ENCODE data around the gene PPARA.
A peak's percentile ranks its signal among the peaks of the same experiment; 100 is the strongest.
"Not testable (repeated sequence)": the region's sequence is repeated elsewhere in the genome, so short reads cannot be mapped to it uniquely, and the experiment has no call there.

The PPARA gene

DNA sequence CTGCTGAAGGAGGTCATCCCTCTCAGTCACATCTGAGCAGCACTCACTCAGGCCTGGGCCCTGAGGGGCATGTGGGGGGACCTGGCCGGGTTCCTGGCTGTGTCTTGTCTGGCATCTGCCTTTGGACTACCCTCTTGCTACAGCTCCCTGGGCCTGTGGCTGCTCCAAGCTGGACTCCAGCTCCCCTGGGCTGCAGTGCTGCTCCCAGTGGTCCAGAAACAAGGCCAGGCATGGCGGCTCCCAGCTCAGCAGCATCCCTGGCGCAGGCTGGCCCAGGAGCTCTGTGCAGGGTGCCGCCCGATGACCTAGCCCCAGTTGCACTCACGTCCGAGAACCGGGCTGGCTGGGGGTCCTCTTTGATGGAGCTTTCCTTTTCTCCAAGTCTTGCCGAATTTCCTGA is 94.4 kb downstream of the PPARA start:
- DNase-seq (ENCODE audit: low read depth in 2 of 2) = no peak

- DNase-seq (ENCODE audit: low read depth in 2 of 2) = no peak
Observed at GRCh38 chr22:46245511-46245910, 95.2 kb downstream of the PPARA start.

DNA sequence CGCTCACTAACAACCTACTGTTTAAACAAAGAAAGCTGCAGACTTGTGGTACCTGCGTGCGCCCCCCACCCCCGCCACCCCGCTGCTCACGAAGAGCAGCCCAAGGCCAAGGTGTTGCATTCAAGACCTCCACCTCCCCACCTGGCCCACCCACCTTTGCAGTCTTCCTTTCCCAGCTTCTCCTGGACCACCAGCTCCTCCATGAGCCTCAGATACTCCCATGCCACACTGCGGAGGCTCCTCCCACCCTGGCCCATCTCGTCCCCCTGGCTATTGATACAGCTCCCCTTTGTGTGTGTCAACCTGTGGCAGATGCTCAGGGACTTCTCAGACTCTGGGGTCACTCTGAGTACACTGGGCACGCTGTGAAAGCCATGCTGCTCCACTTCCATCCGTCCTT is 95.9 kb downstream of the PPARA start:
- DNase-seq (ENCODE audit: low read depth in 2 of 2) = no peak

GRCh38 chr22:46247443-46247975 is 97.2 kb downstream of the PPARA start:
- no peak for DNase-seq (ENCODE audit: low read depth in 2 of 2)

- DNase-seq (ENCODE audit: low read depth in 2 of 2) = peak; percentile 84 to 89
Observed at GRCh38 chr22:46250035-46250782, 99.9 kb downstream of the PPARA start, which contains the start of gene CDPF1. Gene CDPF1, minus strand, starts transcription at chr22:46250293. Its CDS starts 2,009 bp downstream, at chr22:46248284.

DNA sequence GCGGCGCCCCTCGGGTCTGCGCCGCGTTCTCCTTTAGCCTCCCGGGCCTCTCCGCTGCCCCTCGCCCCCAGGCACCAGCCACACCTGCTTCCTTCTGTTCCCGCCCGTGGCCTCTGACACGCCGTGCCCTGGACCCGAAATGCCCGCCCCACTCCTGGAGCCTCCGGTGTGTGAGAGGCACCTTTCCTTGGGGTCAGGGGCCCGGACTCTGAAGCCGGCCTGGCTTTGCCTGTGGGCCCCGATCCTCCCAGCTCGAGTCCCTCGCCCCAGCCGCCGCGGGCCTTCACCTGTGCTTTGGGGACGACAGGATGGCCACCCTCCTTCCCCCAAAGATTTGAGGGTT is 100.4 kb downstream of the PPARA start:
- DNase-seq (ENCODE audit: low read depth in 2 of 2) = no peak

GRCh38 chr22:46251266-46251665 is 100.9 kb downstream of the PPARA start:
- DNase-seq (ENCODE audit: low read depth in 2 of 2) = no peak

- no peak for DNase-seq (ENCODE audit: low read depth in 2 of 2)
Observed at GRCh38 chr22:46251816-46252380, 101.6 kb downstream of the PPARA start.

DNA sequence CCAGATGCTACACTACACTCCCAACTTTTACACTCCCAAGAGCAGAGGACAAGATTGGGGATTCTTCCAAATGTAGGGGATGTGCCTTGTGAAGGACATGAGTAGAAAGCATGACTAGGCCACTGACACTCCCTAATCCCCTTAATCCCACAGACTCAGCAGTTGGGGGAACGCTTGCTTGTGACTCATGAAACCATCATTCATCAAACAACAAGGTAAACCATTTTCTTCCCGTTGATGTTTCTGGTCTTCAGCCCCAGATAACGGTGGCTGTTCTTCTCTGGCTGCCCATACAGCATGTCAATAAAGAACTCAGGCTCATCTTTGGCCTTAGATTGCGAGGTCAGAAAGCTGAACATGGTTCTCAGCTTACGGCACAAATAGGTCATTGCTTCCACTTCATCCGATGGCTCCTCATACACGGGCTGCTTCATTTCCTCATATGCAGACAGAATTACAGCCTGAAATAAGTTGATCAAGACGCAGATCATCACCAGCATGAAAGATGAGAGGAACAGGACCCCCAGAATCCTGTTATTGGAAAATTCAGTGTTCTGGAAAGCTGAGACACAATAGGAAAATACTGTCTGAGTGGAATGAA is 106.1 kb downstream of the PPARA start:
- no peak for DNase-seq (ENCODE audit: low read depth in 2 of 2)

DNA sequence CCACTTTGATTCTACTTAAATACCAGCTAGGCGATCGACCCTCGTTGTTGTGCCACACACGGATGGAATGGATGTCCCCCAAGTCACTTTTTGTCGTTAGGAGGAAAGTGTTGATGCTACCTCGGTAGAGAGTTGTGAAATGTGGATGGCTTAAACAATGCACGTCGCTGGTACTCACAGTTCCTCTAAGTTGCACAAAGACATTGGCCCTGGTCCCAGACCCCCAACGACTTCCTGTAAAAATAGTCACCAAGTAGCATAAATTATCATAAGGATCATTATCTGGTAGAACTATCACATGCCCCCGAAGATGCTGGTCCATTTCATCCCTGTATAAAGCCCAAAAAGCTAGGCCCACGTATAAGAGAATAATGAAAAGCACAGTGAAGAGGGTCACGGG is 109.0 kb downstream of the PPARA start:
- no peak for DNase-seq (ENCODE audit: low read depth in 2 of 2)

DNA sequence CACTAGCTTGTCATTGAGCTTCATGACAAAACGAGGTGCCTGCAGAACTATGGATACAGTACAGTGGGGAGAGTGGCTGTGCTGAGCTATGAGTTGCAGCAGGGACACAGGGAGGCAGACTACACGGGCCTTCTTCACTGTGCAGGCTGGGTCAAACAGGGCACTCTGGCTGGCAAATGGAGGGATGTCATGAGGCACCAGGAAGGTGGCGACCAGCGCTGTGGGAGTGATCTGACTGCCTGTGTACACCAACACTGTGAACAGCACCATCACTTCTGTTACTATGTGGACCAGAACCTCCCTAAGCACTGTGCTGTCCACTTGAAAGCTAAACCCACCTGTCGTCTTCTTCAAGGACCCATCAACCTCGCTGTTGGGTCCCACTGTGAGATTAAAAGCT is 109.7 kb downstream of the PPARA start:
- no peak for DNase-seq (ENCODE audit: low read depth in 2 of 2)

DNA sequence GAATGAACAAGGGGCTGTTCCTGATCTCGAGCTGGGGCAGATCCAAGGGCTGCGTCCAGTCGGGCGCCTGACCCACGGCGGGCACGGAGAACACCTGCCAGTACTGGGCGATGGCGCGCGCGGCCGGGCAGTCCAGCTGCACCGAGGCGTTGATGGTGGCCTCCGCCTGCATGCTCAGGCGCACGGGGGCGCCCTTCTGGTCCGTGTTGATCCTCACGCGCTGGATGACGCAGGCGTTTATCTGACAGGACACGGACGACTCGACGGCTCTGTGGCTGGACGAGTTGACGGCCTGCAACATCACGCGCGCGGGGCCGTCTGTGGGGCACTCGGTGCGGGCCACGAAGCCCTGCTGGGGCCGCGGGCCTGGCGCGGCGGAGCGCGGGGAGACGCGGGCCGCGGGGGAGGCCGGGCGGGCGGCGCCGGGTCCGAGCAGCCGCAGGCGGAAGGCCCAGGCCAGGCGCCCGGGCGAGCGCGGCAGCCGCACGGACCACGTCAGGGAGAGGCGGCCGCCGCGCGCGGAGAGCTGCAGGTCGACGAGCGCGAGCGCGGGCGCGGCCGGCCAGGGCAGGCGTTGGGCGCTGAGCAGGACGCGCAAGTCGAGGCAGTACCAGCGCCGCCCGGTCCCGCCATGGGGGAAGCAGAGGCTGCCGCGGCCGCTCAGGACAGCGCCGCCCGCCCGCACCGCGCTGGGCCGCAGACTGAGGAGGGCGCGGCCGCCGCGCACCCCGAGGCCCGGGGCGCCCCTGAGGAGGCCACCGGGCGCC is 112.3 kb downstream of the PPARA start:
- DNase-seq (ENCODE audit: low read depth in 2 of 2) = no peak

- DNase-seq (ENCODE audit: low read depth in 2 of 2) = no peak
Observed at GRCh38 chr22:46263216-46263590, 112.9 kb downstream of the PPARA start, which contains the start of gene PKDREJ. Gene PKDREJ, minus strand, starts transcription at chr22:46263343. Its CDS starts 21 bp downstream, at chr22:46263322.

GRCh38 chr22:46264520-46264919 is 114.2 kb downstream of the PPARA start:
- not testable (repeated sequence) for DNase-seq (ENCODE audit: low read depth in 2 of 2)

DNA sequence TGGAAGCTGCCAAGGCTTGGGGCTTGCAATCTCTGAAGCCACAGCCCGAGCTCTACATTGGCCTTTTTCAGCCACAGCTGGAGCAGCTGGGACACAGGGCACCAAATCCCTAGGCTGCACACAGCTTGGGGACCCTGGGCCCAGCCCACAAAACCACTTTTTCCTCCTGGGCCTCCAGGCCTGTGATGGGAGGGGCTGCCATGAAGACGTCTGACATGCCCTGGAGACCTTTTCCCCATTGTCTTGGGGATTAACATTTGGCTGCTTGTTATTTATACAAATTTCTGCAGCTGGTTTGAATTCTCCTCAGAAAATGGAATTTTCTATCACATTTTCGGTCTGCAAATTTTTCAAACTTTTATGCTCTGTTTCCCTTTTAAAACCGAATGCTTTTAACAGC is 115.3 kb downstream of the PPARA start:
- DNase-seq (ENCODE audit: low read depth in 2 of 2) = not testable (repeated sequence)

- no peak for DNase-seq (ENCODE audit: low read depth in 2 of 2)
Observed at GRCh38 chr22:46267431-46268279, 117.3 kb downstream of the PPARA start, which contains the start of gene TTC38. Gene TTC38, plus strand, starts transcription at chr22:46268008. Its CDS starts 32 bp downstream, at chr22:46268040.

- DNase-seq (ENCODE audit: low read depth in 2 of 2) = no peak
Observed at GRCh38 chr22:46269564-46269963, 119.2 kb downstream of the PPARA start.

DNA sequence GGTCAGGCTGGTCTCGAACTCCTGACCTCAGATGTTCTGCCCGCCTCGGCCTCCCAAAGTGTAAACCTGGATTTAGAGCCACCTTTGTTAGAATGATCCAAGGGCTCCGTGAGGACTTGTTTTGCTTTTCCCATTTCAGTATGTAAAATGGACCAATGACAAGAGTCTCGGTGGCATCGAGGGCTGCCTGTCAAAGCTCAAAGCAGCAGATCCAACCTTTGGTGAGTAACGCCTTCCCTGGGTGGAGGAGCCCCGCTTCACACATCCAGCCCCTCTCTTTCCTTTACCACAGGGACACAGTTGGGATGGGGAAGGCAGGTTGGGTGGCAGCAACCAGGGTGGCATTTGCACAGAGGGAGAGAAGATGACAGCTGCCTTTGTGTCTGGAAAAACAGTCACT is 121.9 kb downstream of the PPARA start:
- DNase-seq (ENCODE audit: low read depth in 2 of 2) = no peak

GRCh38 chr22:46272762-46273431 is 122.6 kb downstream of the PPARA start:
- DNase-seq (ENCODE audit: low read depth in 2 of 2) = no peak

DNA sequence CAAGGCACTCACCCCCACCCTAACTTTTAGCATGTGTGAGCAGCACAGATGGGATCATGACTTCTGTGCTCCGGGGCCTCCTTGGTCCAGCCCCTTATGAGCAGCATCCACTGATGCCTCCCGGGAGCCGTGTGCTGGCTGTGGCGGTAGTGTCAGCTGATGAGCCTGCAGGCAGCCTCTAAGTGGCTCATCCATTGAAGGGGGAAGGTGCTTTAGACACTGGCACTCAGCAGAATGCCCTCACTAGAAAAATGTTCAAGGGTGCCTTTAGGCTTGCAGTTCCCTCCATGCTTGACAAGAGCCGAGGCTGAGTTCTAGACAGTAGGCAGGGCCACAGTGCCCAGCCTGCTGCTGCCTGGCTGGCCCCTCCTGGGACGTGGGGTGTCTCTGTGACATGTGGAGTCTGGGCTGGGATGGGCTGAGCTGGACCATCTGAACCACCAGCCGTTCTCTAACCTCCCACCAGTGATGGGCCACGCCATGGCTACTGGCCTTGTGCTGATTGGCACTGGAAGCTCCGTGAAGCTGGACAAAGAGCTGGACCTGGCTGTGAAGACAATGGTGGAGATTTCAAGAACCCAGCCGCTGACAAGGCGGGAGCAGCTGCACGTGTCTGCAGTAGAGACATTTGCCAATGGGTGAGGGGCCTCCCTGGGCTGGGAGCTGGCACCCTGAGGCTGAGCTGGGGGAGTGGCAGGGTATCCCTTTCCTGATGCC is 123.3 kb downstream of the PPARA start:
- no peak for DNase-seq (ENCODE audit: low read depth in 2 of 2)

All from stimulated activated CD8-positive, alpha-beta memory T cell treated with anti-CD3 and anti-CD28 coated beads, Interleukin-7, amount 100 ng/mL, for 1 hour (primary cell).